Liver (tissue), 9 donors: ENCODE measurements around the gene FGD5. TPM values are rescaled to one million over a fixed set of nuclear protein-coding genes. Genes with fewer than 3 reads are reported as not detected.

ENCODE experiments used
- DNase-seq: peaks from one replicate; pipeline ENCODE4 v3.0.0-alpha.2; 2017; ENCODE audit warnings: low spot score
- H3K27ac ChIP-seq, 2 donors: one replicate each; pipeline ENCODE4 v1.7.0; 2013; ENCODE audit warnings: inconsistent platforms in 2 of 2, low read length in 2 of 2, control low read depth in 1 of 2, low read depth in 1 of 2, mild to moderate bottlenecking in 1 of 2
- H3K27me3 ChIP-seq, 4 donors: one replicate each; pipeline versions ENCODE4 v1.6.1 to v1.7.0; 2013; ENCODE audit warnings: low read length in 3 of 4, inconsistent platforms in 1 of 4, mild to moderate bottlenecking in 1 of 4, moderate library complexity in 1 of 4; ENCODE audit not compliant: control insufficient read depth in 4 of 4, insufficient read depth in 4 of 4
- H3K36me3 ChIP-seq, 4 donors: one replicate each; pipeline versions ENCODE4 v1.6.1 to v1.7.0; 2013; ENCODE audit warnings: low read length in 3 of 4, mild to moderate bottlenecking in 3 of 4, low read depth in 1 of 4, moderate library complexity in 1 of 4; ENCODE audit not compliant: control insufficient read depth in 4 of 4, insufficient read depth in 3 of 4
- H3K4me1 ChIP-seq, 4 donors: one replicate each; pipeline versions ENCODE4 v1.6.1 to v1.7.0; 2013; ENCODE audit warnings: low read length in 3 of 4, mild to moderate bottlenecking in 3 of 4, moderate library complexity in 1 of 4; ENCODE audit not compliant: control insufficient read depth in 4 of 4, insufficient read depth in 4 of 4
- H3K4me3 ChIP-seq, 3 donors: one replicate each; pipeline versions ENCODE4 v1.6.1 to v1.7.0; 2013; ENCODE audit warnings: low read length in 3 of 3, control low read depth in 1 of 3, low read depth in 1 of 3, mild to moderate bottlenecking in 1 of 3
- H3K9ac ChIP-seq, 2 donors: one replicate each; pipeline ENCODE4 v1.7.0; 2013; ENCODE audit warnings: low read length in 2 of 2, mild to moderate bottlenecking in 2 of 2, moderate library complexity in 2 of 2, control low read depth in 1 of 2, low read depth in 1 of 2
- H3K9me3 ChIP-seq, 4 donors: one replicate each; pipeline versions ENCODE4 v1.6.1 to v1.7.0; 2013; ENCODE audit warnings: low read length in 3 of 4; ENCODE audit not compliant: control insufficient read depth in 4 of 4
- EGR1 ChIP-seq, 2 donors: IDR thresholded peaks; 2 replicates each; pipeline ENCODE4 v1.6.1; 2016 to 2018; ENCODE audit warnings: antibody characterized with exemption in 2 of 2, low read depth in 2 of 2
- FOXA1 ChIP-seq: IDR thresholded peaks from 2 replicates; pipeline ENCODE4 v1.6.1; 2016; ENCODE audit warnings: antibody characterized with exemption
- FOXA2 ChIP-seq: IDR thresholded peaks from 2 replicates; pipeline ENCODE4 v1.6.1; 2016; ENCODE audit warnings: antibody characterized with exemption
- GABPA ChIP-seq, 2 donors: IDR thresholded peaks in 1 of 2; conservative IDR thresholded peaks in 1 of 2; 2 replicates each; pipeline ENCODE4 v1.6.1; 2016; ENCODE audit warnings: antibody characterized with exemption in 2 of 2, mild to moderate bottlenecking in 1 of 2, moderate library complexity in 1 of 2
- HNF4A ChIP-seq, 2 donors: conservative IDR thresholded peaks; 2 replicates each; pipeline ENCODE4 v1.6.1; 2016; ENCODE audit warnings: antibody characterized with exemption in 2 of 2, mild to moderate bottlenecking in 2 of 2
- HNF4G ChIP-seq: IDR thresholded peaks from 2 replicates; pipeline ENCODE4 v1.6.1; 2016; ENCODE audit warnings: antibody characterized with exemption
- JUND ChIP-seq, 2 donors: IDR thresholded peaks; 2 replicates each; pipeline ENCODE4 v1.6.1; 2016; ENCODE audit warnings: antibody characterized with exemption in 2 of 2
- NR2F2 ChIP-seq: IDR thresholded peaks from 2 replicates; pipeline ENCODE4 v1.6.1; 2016; ENCODE audit warnings: antibody characterized with exemption
- RAD21 ChIP-seq, 2 donors: IDR thresholded peaks; 2 replicates each; pipeline ENCODE4 v1.6.1; 2016; ENCODE audit warnings: antibody characterized with exemption in 2 of 2, mild to moderate bottlenecking in 2 of 2
- RXRA ChIP-seq, 2 donors: IDR thresholded peaks; 2 replicates each; pipeline ENCODE4 v1.6.1; 2017 to 2018; ENCODE audit warnings: antibody characterized with exemption in 2 of 2, mild to moderate bottlenecking in 1 of 2
- SP1 ChIP-seq: IDR thresholded peaks from 2 replicates; pipeline ENCODE4 v1.6.1; 2018; ENCODE audit warnings: antibody characterized with exemption, mild to moderate bottlenecking
- TAF1 ChIP-seq: conservative IDR thresholded peaks from 2 replicates; pipeline ENCODE4 v1.6.1; 2016; ENCODE audit warnings: antibody characterized with exemption, mild to moderate bottlenecking
- YY1 ChIP-seq: IDR thresholded peaks from 2 replicates; pipeline ENCODE4 v1.6.1; 2016; ENCODE audit warnings: antibody characterized with exemption, mild to moderate bottlenecking
- WGBS: extraction: QIAGEN DNeasy Blood & Tissue Kit; methylation state at CpG from one replicate; pipeline ENCODE4 v1.1.7; 2013; 5-methylcytosine and 5-hydroxymethylcytosine counted together
- polyA plus RNA-seq, 2 donors: library from polyadenylated mRNA; stranded (reverse) in 1 of 2; unstranded in 1 of 2; fragments of 200-250 nt in 1 of 2; fragments of >200 nt in 1 of 2; fragmentation: Nextera tagmentation in 1 of 2; extraction: Ambion mirVana in 1 of 2; gene quantifications; one replicate each; pipeline versions ENCODE4 v1.2.1 to v1.2.3, GENCODE V29; 2013 to 2015
- total RNA-seq, 2 donors: library from RNA; depleted of rRNA; stranded (reverse); fragments of >200 nt; gene quantifications; one replicate each; pipeline ENCODE4 v1.2.3, GENCODE V29; 2014
- TF ChIP-seq, protein P1 (sequence below): IDR thresholded peaks from 2 replicates; pipeline ENCODE4 v1.6.1; 2016; ENCODE audit warnings: antibody characterized with exemption
- TF ChIP-seq, protein P2 (sequence below): IDR thresholded peaks from 2 replicates; pipeline ENCODE4 v1.6.1; 2016; ENCODE audit warnings: antibody characterized with exemption, mild to moderate bottlenecking
- TF ChIP-seq, protein P3 (sequence below): fragments of 150-350 bp; IDR thresholded peaks from 2 replicates; pipeline ENCODE4 v1.5.1; 2017; ENCODE audit warnings: improper control_type of control experiment, low read depth, low read length; ENCODE audit not compliant: missing input control
- TF ChIP-seq, protein P4 (sequence below): IDR thresholded peaks from 2 replicates; pipeline ENCODE4 v1.6.1; 2016; ENCODE audit warnings: antibody characterized with exemption
- TF ChIP-seq, protein P5 (sequence below): IDR thresholded peaks from 2 replicates; pipeline ENCODE4 v1.6.1; 2016; ENCODE audit warnings: antibody characterized with exemption
- donor health status: healthy.
- donor health status: healthy.
- donor health status: healthy.
- donor health status: healthy.
- donor health status: healthy.

FGD5 gene
- total and polyA plus RNA-seq, 4 donors: 2.0 to 6.3 (median 3.1) TPM

DNA sequence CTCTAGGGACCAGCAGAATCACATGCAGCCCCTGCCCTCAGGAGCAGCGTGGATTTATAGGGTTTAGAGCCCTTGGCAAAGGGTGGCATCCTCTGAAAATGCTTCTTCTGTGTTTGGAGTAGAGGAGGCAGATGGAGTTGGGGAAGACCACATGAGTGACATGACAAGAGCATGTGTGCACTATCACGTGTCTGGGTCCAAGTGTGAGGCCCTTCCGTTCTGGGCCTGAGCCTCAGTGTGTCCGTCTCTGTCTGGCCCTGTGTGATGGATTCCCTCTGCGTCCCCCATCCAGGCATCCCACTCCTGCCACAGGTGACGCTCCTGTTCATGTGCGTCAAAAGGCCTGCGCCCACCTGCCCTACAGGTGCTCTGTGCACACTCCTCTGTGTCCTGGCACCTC, 30.1 kb downstream of the FGD5 start:
- no peak overlapping the region for H3K27ac ChIP-seq
- no peak overlapping the region for H3K4me3 ChIP-seq
- H3K4me1 ChIP-seq: no peaks in the 10 kb centered on the region
- H3K9ac ChIP-seq: no peak overlapping the region
- H3K27me3 ChIP-seq: no peaks in the 10 kb centered on the region
- no peaks in the 10 kb centered on the region for H3K36me3 ChIP-seq
- TF ChIP-seq SP1: no peak
- H3K9me3 ChIP-seq: no peaks in the 10 kb centered on the region
- WGBS: 93% methylated on average over 8 of the region's 8 CpGs
- DNase-seq: no peak

DNA sequence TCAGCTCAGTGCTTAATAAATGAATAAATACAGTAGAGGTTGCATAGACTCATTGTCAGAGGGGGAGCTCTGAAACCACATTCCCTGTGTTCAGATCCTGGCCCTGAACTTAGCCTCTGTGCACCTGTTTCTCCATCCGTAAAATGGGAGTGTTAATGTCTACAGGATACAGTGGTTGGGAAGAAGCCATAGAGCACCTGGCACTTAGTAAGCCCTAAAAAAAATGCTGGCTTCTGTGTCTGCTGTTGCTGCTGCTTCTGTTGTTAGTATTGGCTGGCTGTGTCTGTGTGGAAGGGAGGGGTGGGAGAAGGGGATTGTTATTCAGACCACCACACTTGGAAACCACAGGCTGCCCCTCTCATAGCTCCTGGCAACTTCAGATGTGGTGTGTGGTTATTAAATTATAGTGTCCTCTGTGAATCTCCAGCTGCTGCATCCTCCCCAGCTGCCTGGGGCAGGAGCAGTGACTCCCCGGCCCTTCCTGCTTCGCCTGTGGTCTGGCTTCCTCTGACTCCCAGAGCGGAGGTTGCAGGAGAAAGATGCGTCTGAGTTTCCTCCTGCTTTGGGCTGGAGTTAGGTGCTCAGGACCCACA, 31.0 kb downstream of the FGD5 start:
- TF ChIP-seq JUND (IDR thresholded peaks at IDR 0.05): no peak
- TF ChIP-seq, protein P1, sequence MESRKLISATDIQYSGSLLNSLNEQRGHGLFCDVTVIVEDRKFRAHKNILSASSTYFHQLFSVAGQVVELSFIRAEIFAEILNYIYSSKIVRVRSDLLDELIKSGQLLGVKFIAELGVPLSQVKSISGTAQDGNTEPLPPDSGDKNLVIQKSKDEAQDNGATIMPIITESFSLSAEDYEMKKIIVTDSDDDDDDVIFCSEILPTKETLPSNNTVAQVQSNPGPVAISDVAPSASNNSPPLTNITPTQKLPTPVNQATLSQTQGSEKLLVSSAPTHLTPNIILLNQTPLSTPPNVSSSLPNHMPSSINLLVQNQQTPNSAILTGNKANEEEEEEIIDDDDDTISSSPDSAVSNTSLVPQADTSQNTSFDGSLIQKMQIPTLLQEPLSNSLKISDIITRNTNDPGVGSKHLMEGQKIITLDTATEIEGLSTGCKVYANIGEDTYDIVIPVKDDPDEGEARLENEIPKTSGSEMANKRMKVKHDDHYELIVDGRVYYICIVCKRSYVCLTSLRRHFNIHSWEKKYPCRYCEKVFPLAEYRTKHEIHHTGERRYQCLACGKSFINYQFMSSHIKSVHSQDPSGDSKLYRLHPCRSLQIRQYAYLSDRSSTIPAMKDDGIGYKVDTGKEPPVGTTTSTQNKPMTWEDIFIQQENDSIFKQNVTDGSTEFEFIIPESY: no peak
- TF ChIP-seq, protein P2, sequence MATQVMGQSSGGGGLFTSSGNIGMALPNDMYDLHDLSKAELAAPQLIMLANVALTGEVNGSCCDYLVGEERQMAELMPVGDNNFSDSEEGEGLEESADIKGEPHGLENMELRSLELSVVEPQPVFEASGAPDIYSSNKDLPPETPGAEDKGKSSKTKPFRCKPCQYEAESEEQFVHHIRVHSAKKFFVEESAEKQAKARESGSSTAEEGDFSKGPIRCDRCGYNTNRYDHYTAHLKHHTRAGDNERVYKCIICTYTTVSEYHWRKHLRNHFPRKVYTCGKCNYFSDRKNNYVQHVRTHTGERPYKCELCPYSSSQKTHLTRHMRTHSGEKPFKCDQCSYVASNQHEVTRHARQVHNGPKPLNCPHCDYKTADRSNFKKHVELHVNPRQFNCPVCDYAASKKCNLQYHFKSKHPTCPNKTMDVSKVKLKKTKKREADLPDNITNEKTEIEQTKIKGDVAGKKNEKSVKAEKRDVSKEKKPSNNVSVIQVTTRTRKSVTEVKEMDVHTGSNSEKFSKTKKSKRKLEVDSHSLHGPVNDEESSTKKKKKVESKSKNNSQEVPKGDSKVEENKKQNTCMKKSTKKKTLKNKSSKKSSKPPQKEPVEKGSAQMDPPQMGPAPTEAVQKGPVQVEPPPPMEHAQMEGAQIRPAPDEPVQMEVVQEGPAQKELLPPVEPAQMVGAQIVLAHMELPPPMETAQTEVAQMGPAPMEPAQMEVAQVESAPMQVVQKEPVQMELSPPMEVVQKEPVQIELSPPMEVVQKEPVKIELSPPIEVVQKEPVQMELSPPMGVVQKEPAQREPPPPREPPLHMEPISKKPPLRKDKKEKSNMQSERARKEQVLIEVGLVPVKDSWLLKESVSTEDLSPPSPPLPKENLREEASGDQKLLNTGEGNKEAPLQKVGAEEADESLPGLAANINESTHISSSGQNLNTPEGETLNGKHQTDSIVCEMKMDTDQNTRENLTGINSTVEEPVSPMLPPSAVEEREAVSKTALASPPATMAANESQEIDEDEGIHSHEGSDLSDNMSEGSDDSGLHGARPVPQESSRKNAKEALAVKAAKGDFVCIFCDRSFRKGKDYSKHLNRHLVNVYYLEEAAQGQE: no peak
- no peak for TF ChIP-seq RXRA (IDR thresholded peaks at IDR 0.05)
- TF ChIP-seq, protein P3, sequence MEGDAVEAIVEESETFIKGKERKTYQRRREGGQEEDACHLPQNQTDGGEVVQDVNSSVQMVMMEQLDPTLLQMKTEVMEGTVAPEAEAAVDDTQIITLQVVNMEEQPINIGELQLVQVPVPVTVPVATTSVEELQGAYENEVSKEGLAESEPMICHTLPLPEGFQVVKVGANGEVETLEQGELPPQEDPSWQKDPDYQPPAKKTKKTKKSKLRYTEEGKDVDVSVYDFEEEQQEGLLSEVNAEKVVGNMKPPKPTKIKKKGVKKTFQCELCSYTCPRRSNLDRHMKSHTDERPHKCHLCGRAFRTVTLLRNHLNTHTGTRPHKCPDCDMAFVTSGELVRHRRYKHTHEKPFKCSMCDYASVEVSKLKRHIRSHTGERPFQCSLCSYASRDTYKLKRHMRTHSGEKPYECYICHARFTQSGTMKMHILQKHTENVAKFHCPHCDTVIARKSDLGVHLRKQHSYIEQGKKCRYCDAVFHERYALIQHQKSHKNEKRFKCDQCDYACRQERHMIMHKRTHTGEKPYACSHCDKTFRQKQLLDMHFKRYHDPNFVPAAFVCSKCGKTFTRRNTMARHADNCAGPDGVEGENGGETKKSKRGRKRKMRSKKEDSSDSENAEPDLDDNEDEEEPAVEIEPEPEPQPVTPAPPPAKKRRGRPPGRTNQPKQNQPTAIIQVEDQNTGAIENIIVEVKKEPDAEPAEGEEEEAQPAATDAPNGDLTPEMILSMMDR: no peak
- no peak for TF ChIP-seq FOXA1
- TF ChIP-seq, protein P4, sequence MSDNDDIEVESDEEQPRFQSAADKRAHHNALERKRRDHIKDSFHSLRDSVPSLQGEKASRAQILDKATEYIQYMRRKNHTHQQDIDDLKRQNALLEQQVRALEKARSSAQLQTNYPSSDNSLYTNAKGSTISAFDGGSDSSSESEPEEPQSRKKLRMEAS: no peak
- TF ChIP-seq TAF1: no peak
- TF ChIP-seq RAD21 (IDR thresholded peaks at IDR 0.05): no peak
- no peak for TF ChIP-seq NR2F2
- TF ChIP-seq, protein P5, sequence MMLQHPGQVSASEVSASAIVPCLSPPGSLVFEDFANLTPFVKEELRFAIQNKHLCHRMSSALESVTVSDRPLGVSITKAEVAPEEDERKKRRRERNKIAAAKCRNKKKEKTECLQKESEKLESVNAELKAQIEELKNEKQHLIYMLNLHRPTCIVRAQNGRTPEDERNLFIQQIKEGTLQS: no peak
- TF ChIP-seq GABPA (IDR thresholded peaks at IDR 0.05 in 1 of 2, conservative IDR thresholded peaks at IDR 0.05 in 1 of 2): no peak
- no peak for TF ChIP-seq HNF4A (conservative IDR thresholded peaks at IDR 0.05)
- no peak for TF ChIP-seq SP1
- TF ChIP-seq FOXA2: no peak
- no peak for TF ChIP-seq HNF4G
- no peak for TF ChIP-seq YY1
- no peak for TF ChIP-seq EGR1 (IDR thresholded peaks at IDR 0.05; ENCODE audit: low read depth in 2 of 2)
- Histone ChIP-seq H3K27ac (no peak overlapping the region), H3K27me3 (no peaks in the 10 kb centered on the region), H3K4me1 (no peaks in the 10 kb centered on the region), H3K9me3 (no peaks in the 10 kb centered on the region), H3K36me3 (no peaks in the 10 kb centered on the region), H3K4me3 (no peak overlapping the region), H3K9ac (no peak overlapping the region)
- 73% methylated on average over 5 of the region's 5 CpGs for WGBS
- DNase-seq: no peak
